ENCODE results near the gene PPM1E.
"Not testable (repeated sequence)": the region's sequence is repeated elsewhere in the genome, so short reads cannot be mapped to it uniquely, and the experiment has no call there.

The PPM1E gene

DNA sequence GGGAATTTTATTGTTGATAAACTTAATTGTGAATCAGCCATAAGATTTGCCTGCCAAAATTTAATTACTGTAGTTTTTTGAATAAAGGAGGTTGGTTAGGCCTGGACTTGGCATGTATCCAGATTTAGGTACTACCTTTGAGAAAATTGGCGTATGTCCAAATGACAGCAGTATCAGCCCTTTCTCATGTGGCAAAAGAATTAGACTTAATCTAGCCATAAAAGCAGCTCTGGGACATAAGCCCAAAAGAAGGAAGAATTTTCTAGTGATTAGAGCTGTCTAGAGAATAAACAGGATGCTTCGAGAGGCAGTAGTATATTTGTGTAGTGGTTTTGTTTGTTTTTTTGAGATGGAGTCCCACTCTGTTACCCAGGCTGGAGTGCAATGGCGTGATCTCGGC is 27.7 kb downstream of the PPM1E start:
- DNase-seq = no peak

DNA sequence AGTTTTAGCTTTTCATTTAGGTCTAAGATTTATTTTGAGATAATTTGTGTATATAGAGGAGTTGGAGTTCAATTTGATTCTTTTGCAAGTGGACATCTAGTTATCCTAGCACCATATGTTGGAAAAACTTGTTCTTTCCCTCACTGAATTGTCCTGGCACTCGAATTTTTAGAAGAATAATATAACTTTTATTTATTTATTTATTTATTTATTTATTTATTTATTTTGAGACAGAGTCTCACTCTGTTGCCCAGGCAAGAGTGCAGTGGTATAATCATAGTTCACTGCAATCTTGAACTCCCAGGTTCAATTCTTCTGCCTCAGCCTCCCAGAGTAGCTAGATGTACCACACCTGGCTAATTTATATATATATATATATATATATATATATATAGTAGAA is 29.4 kb downstream of the PPM1E start:
- DNase-seq = no peak

DNA sequence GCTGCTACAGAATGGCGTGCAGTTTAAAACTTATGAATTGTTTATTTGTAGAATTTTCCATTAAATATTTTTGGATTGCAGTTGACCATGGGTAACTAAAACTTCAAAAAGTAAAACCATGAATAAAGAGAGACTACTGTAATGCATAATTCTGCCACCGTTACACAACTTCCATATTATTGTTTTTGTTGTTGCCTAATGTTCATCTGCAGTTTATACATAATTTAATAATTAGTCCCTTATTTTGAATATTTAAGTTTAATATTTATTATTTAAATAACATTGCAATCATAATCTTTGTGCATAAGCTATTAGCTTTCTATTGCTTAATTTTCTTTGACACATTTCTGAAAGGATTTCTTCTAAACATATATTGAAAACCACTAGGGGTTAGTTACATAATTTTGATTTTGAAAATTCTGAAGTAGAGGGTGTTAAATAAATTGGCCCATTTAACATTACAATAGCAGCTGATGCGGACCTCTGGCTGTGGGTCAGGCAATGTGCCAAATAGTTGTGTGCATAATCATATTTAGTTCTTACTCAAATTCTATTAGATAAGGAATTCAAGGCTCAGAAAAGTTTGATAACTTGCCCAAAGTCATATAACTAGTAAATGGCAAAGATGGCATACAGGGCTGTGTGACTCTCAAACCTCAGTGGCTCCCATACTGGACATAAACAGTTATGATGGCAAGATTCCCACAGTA is 31.1 kb downstream of the PPM1E start:
- no peak for DNase-seq

DNA sequence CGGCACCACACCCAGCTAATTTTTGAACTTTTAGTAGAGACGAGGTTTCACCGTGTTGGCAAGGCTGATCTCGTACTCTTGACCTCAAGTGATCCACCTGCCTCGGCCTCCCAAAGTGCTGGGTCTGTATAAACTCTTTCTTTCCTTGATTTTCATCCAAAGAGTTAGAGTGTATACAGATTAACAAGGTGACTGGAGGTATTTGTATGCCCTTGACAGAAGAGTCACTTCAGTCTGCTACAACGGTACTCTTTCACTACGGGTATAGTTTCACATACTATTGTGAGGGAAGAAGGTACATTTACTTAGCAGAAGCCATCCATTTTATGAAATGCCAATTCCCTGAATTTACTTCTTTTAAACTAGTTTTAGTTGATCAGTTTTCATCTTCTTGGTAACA is 32.5 kb downstream of the PPM1E start:
- DNase-seq = no peak

DNA sequence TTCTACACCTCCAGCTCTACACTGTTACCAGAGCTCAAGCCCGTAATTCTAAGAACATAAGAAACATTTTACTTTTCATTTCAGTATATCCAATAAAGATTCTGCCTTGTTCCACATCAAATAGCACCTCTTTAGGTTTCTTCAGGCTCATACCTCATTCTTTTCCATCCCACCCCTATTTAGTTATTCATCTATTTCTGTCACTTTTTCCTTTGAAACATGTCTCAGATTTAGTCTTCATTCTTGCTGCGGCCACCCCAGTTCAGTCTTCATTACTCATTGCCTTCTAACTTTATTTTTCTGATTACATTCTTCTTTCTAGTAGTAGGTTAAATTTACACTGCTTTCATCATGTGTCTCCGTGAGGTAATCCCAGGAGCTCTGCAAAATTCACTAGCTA is 33.5 kb downstream of the PPM1E start:
- no peak for DNase-seq

DNA sequence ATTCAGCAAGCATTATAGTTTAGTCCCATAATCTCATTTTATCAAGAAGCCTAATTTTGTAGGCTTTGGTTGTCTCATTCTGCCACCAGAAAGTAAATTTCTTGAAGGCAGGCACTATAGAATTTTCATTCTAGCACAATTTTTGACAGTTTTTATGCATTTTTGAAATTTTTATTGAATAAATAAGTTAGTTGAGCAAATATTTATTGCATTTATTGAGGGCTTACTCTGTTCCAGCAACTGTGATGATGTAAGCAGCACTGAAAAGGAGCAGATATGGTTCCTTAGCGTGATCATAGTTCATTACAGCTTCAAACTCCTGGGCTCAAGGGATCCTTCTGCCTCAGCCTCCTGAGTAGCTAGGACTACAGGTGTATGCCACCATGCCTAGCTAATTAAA is 34.2 kb downstream of the PPM1E start:
- DNase-seq = no peak

DNA sequence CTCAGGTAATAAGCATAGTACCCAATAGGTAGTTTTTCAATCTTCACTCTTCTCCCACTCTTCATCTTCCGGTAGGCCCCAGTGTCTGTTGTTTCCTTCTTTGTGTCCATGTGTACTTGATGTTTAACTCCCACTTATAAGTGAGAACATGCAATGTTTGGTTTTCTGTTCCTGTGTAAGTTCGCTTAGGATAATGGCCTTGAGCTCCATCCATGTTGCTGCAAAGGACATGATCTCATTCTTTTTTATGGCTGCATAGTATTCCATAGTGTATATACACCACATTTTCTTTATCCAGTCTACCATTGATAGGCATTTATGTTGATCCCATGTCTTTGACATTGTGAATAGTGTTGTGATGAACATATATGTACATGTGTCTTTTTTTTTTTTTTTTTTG is 38.9 kb downstream of the PPM1E start:
- DNase-seq = not testable (repeated sequence)

DNA sequence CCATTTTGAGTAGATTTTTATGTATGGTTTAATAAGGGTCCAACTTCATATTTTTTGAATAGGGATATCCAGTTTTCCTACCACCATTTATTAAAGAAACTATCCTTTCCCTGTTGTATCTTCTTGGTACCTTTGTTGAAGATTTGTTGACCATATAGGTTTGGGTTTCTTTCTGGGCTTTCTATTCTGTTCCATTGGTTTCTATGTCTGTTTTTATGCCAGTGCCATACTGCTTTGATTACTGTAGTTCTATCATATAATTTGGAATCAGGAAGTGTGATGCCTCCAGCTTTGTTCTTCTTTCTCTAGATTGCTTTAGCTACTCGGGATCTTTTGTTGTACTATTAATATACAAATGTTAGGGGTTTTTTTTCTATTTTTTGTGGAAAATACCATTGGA is 46.5 kb downstream of the PPM1E start:
- no peak for DNase-seq

DNA sequence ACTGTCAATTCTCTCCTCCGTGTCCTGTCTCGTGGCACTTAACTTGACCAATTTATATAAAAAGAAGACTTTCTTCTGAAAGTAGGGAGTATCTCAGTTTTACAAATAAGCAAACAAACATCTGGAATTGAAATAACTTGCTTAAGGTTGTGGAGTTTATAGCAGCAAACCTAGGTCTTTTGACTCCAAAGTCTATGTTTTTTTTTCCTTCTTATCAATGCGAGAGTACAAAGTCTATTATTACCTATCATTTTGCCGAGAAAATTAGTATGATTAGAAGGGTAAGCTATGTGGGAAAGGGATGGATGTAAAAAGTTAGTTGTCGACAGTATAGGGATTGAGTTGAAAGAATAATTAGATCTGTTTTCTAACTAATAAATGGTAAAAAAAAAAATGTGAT is 50.4 kb downstream of the PPM1E start:
- DNase-seq = no peak

DNA sequence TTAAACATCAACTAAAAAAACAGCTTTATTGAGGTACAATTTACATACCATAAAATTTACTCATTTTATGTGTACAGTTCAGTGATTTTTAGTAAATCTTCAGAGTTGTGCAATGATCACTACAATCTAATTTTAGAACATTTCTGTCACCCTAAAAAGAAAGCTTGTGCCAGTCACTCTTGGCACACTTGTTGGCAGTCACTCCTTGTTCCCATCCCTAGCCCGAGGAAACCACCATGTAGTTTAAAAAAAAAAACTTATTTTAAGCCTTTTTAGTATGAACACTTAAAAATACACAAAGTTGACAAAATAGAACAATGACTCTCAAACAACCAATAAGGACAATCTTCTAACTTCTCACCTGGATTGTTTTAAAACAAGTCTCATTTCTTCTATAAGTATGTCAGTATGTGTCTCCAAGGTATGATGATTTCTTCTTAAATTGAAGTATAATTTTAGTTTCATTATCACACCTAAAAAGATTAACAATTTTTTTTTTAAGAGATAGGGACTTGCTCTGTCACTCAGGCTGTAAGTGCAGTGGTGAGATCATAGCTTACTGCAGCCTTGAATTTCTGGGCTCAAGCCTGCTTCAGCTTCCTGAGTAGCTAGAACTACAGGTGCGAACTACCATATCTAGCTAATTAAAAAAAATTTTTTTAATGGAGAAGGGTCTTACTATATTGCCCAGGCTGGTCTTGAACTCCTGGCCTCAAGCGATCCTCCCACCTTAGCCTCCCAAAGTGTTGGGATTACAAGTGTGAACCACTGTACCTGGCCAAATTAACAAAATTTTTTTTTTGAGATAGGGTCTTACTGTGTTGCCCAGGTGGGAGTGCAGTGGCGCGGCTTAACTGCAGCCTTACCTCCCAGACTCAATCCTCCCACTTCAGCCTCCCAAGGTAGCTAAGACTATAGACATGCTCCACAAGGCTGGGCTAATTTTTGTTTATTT is 53.2 kb downstream of the PPM1E start:
- DNase-seq = no peak

DNA sequence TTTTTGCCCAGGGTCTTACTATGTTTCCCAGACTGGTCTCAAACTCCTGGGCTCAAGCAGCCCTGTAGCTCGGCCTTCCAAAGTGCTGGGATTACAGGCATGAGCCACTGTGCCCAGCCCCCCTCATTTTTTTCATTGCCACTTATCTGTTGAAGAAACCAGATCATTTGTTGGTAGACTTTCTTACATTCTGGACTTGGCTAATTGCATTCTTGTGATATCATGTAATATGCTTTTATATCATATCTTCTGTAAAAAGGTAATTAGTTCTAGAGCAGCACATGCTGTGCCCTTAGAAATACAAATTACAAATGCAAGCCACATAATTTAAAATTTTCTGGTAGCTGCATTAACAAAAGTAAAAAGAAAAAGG is 53.9 kb downstream of the PPM1E start:
- no peak for DNase-seq

DNA sequence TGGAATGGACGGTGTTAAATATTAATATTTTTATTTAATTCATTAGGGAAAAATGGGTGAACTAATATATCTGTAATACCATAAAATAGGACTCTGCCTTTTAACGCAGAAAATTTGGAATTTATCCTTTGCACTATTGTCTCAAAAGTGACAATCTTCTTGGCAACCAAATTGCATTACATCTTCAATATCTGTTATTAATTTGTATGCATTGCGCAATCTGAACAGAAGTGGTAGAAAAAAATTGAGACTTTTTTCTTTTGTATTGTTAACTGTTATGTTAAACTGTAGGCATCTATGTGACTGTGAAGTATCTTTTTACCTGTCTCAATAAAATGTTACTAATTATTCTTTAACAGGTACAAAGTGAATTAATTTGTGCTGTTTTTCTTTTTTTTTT is 55.6 kb downstream of the PPM1E start:
- no peak for DNase-seq

DNA sequence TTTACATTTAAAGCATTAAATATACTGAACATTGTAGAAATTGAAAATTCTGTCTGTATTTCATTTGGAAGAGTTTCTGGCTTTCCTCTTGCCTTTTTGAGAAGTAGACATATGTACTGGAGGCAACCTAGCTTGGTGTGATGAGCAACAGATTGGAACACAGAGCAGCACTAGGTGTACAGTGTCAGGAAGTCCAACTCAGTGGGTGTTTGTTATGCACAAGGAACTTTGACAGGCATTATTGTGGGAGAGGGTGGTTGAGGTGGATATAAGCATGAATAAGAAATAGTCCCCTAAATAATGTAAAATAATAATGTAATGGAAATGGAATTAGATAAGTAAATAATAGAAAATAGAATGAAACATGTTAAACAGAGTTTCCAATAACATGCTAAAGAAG is 58.1 kb downstream of the PPM1E start:
- no peak for DNase-seq

DNA sequence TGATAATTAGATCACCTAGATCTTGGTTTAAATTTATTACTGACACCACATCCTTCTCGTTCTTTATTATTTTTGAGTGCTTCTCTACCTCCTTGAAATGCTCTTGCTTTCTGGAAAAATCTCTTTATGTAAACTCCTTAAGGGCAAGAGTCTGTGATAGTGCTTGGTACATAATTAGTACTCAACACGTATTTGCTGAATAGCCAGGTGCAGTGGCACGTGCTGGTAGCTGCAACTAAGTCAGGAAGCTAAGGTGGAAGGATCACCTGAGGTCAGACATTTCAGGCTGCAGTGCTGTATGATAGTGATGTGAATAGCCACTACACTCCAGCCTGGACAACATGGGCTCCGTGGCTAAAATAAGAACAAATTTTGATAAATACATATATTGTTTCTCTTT is 63.0 kb downstream of the PPM1E start:
- DNase-seq = no peak

DNA sequence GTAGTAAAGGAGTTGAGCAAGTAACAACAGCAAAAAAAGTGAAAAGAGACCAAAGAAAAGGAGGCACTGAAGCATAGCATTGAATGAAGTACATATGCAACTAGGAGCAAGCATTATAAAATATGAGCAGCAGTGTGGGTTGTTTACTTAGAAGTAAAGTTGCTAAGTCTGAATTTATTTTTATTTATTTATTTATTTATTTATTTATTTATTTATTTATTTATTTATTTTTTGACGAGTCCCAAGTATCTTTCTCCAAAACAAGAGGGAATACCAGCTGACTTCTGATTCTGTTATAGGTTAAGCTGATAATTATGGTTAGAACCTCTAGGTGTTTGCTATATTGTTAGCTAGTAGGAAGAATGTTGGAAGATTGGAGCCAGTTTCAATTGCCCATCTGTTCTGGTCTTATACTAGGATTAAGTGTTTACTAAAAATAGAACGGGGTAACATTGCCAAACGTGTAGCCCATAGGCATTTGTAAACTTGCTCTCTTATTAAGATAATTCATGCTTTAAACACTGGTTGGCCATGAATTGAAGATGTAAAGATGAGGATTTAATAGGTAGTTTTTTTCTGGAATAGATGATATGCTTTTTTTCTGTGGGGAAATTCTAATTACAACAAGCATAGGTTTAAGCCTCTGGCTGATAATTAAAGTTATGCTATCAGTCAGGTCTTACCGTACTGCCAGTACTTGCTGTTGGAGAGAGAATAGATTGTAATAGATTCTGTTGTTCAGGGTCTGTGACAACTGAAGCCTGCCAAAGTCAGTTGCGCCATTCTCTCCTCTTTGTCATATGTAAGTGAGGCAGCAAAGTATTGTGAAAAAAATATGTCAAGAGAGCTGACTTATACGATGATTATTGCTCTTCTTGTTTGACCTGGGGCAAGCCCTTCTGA is 66.7 kb downstream of the PPM1E start:
- DNase-seq = peak in 1 of 2 donors; percentile 5

DNA sequence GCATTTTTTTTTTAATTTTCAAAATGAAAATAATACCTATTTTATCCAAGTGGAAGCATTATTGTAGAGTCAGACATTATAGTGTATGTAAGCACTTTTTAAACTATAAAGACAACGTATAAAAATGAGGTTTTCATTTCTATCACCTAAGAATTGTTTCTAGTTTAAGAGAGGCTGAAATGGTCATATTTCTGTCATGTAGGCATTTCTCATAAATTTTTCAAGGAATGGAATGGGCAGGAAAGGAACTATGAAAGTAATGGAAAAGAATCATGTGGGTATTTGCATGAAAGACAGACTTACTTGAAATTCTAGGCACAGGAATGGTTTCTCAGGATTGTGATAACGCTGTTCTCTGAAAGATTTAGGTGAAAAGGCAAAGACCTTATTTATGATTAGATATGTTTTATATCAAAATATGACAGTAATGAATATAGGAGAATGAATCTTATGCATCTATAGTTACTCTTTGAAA is 67.4 kb downstream of the PPM1E start:
- DNase-seq = no peak

DNA sequence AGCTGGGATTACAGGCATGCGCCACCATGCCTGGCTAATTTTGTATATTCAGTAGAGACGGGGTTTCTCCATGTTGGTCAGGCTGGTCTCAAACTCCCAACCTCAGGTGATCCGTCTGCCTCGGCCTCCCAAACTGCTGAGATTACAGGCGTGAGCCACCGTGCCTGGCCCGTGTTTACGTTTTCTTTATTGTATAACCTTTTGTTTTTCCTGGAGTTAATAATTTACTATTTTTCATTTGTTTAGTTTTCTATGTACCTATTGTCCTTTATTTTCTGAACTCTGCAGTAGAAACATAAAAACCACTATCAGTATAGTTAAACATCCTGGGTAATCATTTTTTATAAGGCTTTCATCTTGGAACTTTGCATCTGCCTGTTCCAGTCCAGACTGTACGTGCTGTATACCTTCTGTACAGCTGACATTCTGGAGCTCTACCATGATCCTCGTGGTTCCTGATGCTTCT is 73.6 kb downstream of the PPM1E start:
- DNase-seq = no peak

DNA sequence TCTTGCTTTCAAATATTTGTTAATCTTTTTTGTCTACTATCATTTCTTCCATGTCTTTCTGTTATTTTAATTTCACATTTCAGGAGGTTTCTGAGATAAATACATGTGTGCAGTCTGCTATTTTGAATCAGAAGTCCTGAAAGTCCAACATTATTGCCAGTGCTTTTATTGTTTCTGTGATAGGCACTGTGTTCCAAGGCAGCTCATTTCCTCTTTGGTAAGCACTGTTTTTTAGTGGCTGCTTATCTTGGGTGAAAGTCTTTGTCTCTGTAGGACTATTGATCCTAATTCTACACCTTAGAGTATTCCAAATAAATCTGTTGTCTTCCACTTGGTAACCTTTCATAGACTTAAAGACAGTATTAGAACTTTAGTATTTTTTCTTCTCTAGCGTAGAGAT is 76.1 kb downstream of the PPM1E start:
- DNase-seq = no peak

DNA sequence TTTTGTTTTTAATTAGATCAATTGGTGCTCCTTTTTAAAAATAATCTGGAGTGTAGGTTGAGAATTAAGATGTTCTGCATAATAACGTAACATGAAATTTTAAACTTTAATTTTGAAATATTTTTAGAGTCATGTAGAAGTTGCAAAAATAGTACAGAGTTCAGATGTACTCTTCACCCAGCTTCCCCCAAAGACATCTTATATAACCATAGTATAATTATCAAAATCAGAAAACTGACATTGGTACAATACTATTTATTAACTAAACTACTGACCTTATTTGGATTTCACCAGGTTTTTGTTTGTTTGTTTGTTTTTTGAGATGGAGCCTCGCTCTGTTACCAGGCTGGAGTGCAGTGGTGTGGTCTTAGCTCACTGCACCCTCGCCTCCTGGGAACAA is 76.9 kb downstream of the PPM1E start:
- DNase-seq = no peak

DNA sequence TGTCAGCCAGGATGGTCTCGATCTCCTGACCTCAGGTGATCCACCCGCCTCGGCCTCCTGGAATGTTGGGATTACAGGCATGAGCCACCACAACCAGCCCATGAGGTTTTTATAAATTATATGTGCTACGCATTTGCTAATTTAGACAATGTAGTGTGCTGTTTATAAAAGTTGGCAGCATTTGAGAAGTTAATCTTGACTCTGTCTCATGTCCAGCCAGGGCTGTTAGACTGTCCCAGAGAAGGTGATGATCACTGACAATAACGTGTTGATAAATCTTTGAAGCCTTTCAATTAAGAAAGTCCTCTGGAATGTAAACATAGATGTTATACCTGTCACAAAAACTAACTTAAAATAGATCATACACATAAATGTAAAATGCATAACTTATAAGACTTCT is 82.0 kb downstream of the PPM1E start:
- no peak for DNase-seq

DNA sequence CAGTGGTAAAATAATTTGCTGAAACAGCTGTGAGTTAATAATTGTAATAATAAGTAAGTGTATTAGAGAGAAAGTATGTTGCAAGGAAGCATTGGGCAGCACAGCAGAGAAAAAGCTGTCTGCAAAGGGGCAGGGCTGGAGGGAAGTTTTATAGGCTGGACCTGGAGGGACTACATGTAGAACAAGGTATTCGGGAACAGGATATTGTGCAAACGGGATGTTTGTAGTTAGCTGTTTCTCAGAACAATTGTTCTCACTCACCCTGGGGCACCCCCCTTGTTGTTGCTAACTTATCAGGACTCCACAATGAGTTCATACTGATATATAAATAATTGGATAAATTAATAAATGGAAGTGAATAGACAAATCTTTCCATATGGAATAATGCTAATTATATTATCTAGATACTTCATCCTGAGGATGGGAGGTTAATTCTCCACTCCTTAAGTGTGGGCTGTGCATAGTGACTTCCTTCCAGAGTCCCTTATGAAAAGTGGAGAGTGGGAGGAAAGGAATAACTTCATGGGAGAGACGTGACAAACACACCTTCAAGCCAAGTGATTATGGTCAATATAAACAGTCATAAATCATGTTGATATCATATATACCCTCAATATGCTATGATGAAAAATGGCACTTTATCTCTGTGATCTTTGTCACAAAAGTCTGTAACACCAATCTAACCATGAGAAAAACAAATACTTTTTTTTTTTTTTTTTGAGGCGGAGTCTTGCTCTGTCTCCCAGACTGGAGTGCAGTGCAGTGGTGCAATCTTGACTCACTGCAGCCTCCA is 85.4 kb downstream of the PPM1E start:
- DNase-seq = no peak

DNA sequence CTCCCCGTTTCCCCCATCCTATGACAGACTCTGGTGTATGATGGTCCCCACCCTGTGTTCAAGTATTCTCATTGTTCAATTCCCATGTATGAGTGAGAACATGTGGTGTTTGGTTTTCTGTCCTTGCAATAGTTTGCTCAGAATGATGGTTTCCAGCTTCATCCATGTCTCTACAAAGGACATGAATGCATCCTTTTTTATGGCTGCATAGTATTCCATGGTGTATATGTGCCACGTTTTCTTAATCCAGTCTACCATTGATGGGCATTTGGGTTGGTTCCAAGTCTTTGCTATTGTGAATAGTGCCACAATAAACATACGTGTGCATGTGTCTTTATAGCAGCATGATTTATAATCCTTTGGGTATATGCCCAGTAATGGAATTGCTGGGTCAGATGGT is 90.8 kb downstream of the PPM1E start:
- not testable (repeated sequence) for DNase-seq
